ENCODE data around the gene MAPKAPK5.

DNA sequence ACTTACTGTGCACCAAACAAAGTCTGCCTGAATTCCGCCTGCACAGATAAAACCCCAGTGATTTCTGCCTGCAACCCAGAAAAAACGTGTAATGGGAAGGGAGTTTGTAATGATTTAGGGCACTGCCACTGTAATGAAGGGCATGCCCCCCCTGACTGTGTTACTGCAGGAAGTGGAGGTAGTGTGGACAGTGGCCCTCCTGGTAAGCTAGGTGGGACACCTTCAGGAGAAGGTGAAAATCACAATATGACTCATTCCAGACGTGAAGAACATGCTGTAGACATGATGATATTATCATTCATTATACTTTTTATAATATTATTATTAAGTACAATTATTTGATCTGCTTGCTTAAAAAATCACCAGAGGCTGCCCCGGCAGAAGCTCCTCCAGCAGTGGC, 59.2 kb downstream of the MAPKAPK5 start:
- TF ChIP-seq, protein P1, sequence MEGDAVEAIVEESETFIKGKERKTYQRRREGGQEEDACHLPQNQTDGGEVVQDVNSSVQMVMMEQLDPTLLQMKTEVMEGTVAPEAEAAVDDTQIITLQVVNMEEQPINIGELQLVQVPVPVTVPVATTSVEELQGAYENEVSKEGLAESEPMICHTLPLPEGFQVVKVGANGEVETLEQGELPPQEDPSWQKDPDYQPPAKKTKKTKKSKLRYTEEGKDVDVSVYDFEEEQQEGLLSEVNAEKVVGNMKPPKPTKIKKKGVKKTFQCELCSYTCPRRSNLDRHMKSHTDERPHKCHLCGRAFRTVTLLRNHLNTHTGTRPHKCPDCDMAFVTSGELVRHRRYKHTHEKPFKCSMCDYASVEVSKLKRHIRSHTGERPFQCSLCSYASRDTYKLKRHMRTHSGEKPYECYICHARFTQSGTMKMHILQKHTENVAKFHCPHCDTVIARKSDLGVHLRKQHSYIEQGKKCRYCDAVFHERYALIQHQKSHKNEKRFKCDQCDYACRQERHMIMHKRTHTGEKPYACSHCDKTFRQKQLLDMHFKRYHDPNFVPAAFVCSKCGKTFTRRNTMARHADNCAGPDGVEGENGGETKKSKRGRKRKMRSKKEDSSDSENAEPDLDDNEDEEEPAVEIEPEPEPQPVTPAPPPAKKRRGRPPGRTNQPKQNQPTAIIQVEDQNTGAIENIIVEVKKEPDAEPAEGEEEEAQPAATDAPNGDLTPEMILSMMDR (IDR thresholded peaks at IDR 0.05) = no peak
- TF ChIP-seq EZH2 (IDR thresholded peaks at IDR 0.05) = no peak

Measured in neural progenitor cell (in vitro differentiated cells).